Peyer's patch (tissue), 4 donors: ENCODE measurements around the gene CSMD2. TPM values are rescaled to one million over a fixed set of nuclear protein-coding genes. Genes with fewer than 3 reads are reported as not detected.

Experiments
- DNase-seq, 3 donors: peaks; one replicate each; pipeline ENCODE4 v3.0.0-alpha.2; 2017 to 2019
- H3K27ac ChIP-seq, 4 donors: fragments of 200-600 bp; sonication (generic); one replicate each; pipeline ENCODE4 v1.5.1; 2016 to 2019
- H3K27me3 ChIP-seq, 2 donors: fragments of 200-600 bp; sonication (generic); one replicate each; pipeline ENCODE4 v1.5.1; 2019
- H3K36me3 ChIP-seq, 3 donors: fragments of 200-600 bp; sonication (generic); one replicate each; pipeline ENCODE4 v1.5.1; 2016 to 2019
- H3K4me1 ChIP-seq, 4 donors: fragments of 200-600 bp; sonication (generic); one replicate each; pipeline ENCODE4 v1.5.1; 2016 to 2019
- H3K4me3 ChIP-seq, 4 donors: fragments of 200-600 bp; sonication (generic); 1 replicate in 3 of 4; 2 replicates in 1 of 4; pipeline ENCODE4 v1.5.1; 2016 to 2019; ENCODE audit warnings: mild to moderate bottlenecking in 1 of 4
- H3K9me3 ChIP-seq, 4 donors: fragments of 200-600 bp; sonication (generic); one replicate each; pipeline ENCODE4 v1.5.1; 2016 to 2019; ENCODE audit warnings: mild to moderate bottlenecking in 1 of 4
- POLR2A ChIP-seq, 2 donors: fragments of 450-650 bp; IDR thresholded peaks; one replicate each; pipeline ENCODE4 v1.5.1; 2017; ENCODE audit warnings: antibody characterized with exemption in 2 of 2, mild to moderate bottlenecking in 2 of 2, moderate library complexity in 2 of 2
- total RNA-seq, 4 donors: library from RNA; depleted of rRNA; stranded (reverse); fragments of >200 nt; gene quantifications; one replicate each; pipeline ENCODE4 v1.1.0, GENCODE V29; 2016
- TF ChIP-seq, protein P1 (sequence below), 6 experiments: fragments of 450-650 bp in 4 of 6; fragments of 200-600 bp in 2 of 6; sonication (generic) in 1 of 6; IDR thresholded peaks; one replicate each; pipeline ENCODE4 v1.5.1; 2017 to 2019; ENCODE audit warnings: antibody characterized with exemption in 6 of 6, mild to moderate bottlenecking in 3 of 6, moderate library complexity in 1 of 6

The CSMD2 gene
- total RNA-seq, 4 donors from 2014 or later, result under 0.01 to 1.2 (median 0.70) TPM

DNA sequence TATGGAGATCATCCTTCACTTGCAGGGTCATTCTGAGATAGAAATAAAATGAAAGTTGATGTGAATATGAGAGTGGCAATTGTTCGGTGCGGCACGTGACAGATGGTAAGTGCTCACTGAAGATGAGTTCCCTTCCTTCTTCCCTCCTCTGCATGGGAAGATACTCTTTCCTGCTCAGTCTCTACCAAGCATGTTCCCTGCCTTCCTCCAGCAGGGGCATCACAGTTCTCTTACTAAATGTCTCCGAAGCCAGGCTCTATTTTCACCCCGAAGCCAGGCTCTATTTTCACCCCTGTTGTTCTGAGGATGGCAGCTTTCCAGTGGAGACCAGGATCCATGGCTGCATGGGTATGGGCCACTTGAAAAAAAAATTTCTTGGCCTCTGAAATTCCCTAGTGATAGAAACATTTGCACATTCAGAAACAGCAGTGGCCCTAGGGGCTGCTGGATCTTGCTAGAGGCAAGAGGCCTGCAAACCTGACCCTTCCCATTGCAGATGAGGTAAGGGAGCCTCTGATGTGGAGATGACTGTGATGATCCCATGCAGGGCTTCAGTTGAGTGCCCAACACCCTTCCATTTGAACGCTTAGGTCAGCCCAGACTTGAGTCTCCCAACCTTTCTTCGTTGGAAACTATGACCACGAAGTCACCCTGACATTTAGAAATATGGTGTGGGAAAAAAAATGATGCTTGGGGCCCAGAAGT is 424.8 kb downstream of the CSMD2 start:
- H3K4me3 ChIP-seq, result no peak overlapping the region
- no peaks in the 10 kb centered on the region for H3K4me1 ChIP-seq
- H3K9me3 ChIP-seq, result no peaks in the 10 kb centered on the region
- DNase-seq, result no peak
- no peaks in the 10 kb centered on the region for H3K27me3 ChIP-seq
- H3K27ac ChIP-seq, result no peak overlapping the region
- TF ChIP-seq, protein P1, sequence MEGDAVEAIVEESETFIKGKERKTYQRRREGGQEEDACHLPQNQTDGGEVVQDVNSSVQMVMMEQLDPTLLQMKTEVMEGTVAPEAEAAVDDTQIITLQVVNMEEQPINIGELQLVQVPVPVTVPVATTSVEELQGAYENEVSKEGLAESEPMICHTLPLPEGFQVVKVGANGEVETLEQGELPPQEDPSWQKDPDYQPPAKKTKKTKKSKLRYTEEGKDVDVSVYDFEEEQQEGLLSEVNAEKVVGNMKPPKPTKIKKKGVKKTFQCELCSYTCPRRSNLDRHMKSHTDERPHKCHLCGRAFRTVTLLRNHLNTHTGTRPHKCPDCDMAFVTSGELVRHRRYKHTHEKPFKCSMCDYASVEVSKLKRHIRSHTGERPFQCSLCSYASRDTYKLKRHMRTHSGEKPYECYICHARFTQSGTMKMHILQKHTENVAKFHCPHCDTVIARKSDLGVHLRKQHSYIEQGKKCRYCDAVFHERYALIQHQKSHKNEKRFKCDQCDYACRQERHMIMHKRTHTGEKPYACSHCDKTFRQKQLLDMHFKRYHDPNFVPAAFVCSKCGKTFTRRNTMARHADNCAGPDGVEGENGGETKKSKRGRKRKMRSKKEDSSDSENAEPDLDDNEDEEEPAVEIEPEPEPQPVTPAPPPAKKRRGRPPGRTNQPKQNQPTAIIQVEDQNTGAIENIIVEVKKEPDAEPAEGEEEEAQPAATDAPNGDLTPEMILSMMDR (IDR thresholded peaks at IDR 0.05), result no peak
- no peak for TF ChIP-seq POLR2A (IDR thresholded peaks at IDR 0.05)
- H3K36me3 ChIP-seq, result no peaks in the 10 kb centered on the region

DNA sequence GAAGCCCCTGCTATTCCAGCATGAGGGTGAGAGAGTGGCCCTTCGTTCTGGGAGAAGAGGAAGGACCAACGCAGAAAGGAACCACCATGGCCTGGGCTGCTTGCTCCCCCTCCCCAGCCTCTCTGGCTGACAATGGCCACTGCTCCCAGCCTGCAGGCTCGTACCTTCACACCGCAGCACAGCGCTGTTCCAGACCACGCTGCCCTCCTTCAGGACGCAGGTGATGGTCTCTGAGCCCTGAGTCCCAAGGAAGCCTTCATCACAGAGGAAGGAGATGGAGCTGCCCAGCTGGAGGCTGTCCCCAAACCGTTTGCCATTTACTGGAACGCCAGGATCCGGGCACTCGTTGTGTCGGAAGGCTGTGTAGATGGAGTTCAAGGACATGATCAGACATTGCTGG is 426.1 kb downstream of the CSMD2 start:
- H3K27me3 ChIP-seq, result no peaks in the 10 kb centered on the region
- H3K27ac ChIP-seq, result no peak overlapping the region

DNA sequence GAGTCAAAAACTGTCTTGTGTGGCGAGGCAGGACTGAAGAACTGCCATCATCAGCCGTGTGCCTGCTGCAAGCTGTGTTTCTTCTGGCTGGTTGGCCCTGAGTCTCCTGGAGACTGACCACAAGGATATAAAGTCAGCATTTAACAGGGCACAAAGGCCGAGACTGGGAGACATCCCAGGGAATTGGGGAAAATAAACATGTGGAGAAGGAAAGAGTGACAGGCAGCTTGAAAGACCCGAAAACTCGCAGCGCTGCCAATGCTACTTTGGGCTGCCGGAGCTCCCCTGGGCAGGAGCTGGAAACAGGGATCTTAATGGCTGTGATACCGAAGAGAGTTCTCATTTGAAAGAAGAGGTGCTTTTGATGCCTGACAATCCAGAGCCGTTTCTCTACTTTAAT is 426.5 kb downstream of the CSMD2 start:
- Histone ChIP-seq H3K27ac (no peak overlapping the region), H3K27me3 (no peaks in the 10 kb centered on the region), H3K9me3 (no peaks in the 10 kb centered on the region), H3K4me3 (no peak overlapping the region), H3K4me1 (no peaks in the 10 kb centered on the region), H3K36me3 (no peaks in the 10 kb centered on the region)
- DNase-seq, result no peak
- no peak for TF ChIP-seq POLR2A (IDR thresholded peaks at IDR 0.05)
- TF ChIP-seq, protein P1 (IDR thresholded peaks at IDR 0.05), result no peak

More for the DNA sequence above, 426.1 kb downstream of the CSMD2 start:
- no peaks in the 10 kb centered on the region for H3K4me1 ChIP-seq
- H3K9me3 ChIP-seq, result no peaks in the 10 kb centered on the region
- no peak overlapping the region for H3K4me3 ChIP-seq
- no peak for DNase-seq
- H3K36me3 ChIP-seq, result no peaks in the 10 kb centered on the region
- TF ChIP-seq, protein P1 (IDR thresholded peaks at IDR 0.05), result no peak
- TF ChIP-seq POLR2A (IDR thresholded peaks at IDR 0.05), result no peak

DNA sequence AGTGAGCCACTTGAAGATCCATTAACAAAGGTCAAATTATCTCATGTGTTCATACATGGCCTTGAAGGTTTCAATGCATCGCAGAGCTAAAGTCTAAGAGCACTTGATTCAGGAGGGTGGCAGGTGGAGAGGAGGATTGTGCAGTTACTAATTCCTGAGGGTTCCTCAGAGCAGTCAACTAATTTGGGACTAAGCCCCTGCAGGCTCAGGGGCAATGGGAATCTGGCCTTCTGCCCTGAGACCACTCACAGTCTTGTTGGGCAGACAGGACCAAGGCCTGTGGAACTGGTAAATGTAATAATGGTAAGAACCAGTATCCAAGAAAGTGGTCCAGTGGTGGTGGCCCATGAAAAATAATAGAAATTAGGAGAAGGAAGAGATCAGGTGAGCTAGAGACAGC is 428.5 kb downstream of the CSMD2 start:
- no peak overlapping the region for H3K4me3 ChIP-seq
- no peak for TF ChIP-seq POLR2A (IDR thresholded peaks at IDR 0.05)
- TF ChIP-seq, protein P1 (IDR thresholded peaks at IDR 0.05), result no peak
- H3K27me3 ChIP-seq, result no peaks in the 10 kb centered on the region
- DNase-seq, result no peak
- no peaks in the 10 kb centered on the region for H3K4me1 ChIP-seq
- no peak overlapping the region for H3K27ac ChIP-seq
- H3K9me3 ChIP-seq, result no peaks in the 10 kb centered on the region
- H3K36me3 ChIP-seq, result no peaks in the 10 kb centered on the region

DNA sequence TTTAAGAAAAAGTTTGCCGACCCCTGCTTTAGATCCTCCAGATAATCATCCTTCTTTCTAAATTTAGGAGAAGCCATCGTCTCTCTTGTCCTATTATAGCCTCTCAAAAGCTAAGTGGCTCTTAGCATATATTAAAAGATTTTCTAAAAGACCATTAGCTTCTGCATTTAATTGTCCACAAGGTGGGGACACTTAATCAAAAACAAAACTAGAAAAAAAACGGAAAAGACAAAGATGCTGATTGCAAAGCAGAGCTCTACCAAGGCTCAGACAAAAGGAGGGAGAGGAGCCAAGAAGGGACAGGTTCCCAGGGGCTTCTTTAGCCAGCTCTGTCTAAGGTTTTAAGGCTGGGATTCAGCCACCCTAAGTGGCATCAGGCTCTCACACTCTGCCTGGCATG is 429.4 kb downstream of the CSMD2 start:
- H3K27me3 ChIP-seq, result no peaks in the 10 kb centered on the region
- H3K27ac ChIP-seq, result no peak overlapping the region
- H3K4me3 ChIP-seq, result no peak overlapping the region
- no peaks in the 10 kb centered on the region for H3K9me3 ChIP-seq
- no peaks in the 10 kb centered on the region for H3K4me1 ChIP-seq
- DNase-seq, result no peak
- TF ChIP-seq POLR2A (IDR thresholded peaks at IDR 0.05), result no peak
- TF ChIP-seq, protein P1 (IDR thresholded peaks at IDR 0.05), result peak in 3 of 6 experiments; percentile 20 to 38 (median 36)
- no peaks in the 10 kb centered on the region for H3K36me3 ChIP-seq
